Neural cell (in vitro differentiated cells): Measurements from ENCODE around the gene COL19A1.

ENCODE experiments used
- CTCF ChIP-seq: fragments of 450-650 bp; IDR thresholded peaks from 2 replicates; pipeline ENCODE4 v1.5.1; 2014; ENCODE audit warnings: antibody characterized with exemption, mild to moderate bottlenecking, moderate library complexity; ENCODE audit not compliant: poor library complexity, severe bottlenecking
- EZH2 ChIP-seq: fragments of 200-600, 300-800 bp; shearing (Covaris generic), sonication (generic); IDR thresholded peaks from 2 replicates; pipeline ENCODE4 v1.6.1; 2014; ENCODE audit warnings: antibody characterized with exemption, low read length, borderline replicate concordance, mild to moderate bottlenecking; ENCODE audit not compliant: insufficient read depth, poor library complexity, severe bottlenecking
- MXI1 ChIP-seq: fragments of 450-650 bp; conservative IDR thresholded peaks from 2 replicates; pipeline ENCODE4 v1.6.1; 2014; ENCODE audit warnings: antibody characterized with exemption, mild to moderate bottlenecking; ENCODE audit not compliant: poor library complexity, severe bottlenecking
- POLR2AphosphoS5 ChIP-seq: IDR thresholded peaks from 2 replicates; pipeline ENCODE4 v1.6.1; 2012
- RAD21 ChIP-seq: fragments of 450-650 bp; conservative IDR thresholded peaks from 2 replicates; pipeline ENCODE4 v1.6.1; 2014; ENCODE audit warnings: antibody characterized with exemption, mild to moderate bottlenecking, moderate library complexity
- REST ChIP-seq: IDR thresholded peaks from 2 replicates; pipeline ENCODE4 v1.6.1; 2012; ENCODE audit warnings: borderline replicate concordance
- SMC3 ChIP-seq: fragments of 450-650 bp; conservative IDR thresholded peaks from 2 replicates; pipeline ENCODE4 v1.6.1; 2014; ENCODE audit warnings: antibody characterized with exemption, mild to moderate bottlenecking, moderate library complexity; ENCODE audit not compliant: poor library complexity
- TAF1 ChIP-seq: IDR thresholded peaks from 2 replicates; pipeline ENCODE4 v1.6.1; 2012; ENCODE audit warnings: low read depth

- TF ChIP-seq CTCF (no peak), REST (no peak), SMC3 (no peak), EZH2 (no peak), TAF1 (no peak), POLR2AphosphoS5 (no peak), MXI1 (no peak), RAD21 (no peak)
Measured at GRCh38 chr6:70045413-70045812, 179.1 kb downstream of the COL19A1 start.
